SK-N-DZ (cell line): Measurements from ENCODE around the gene BIRC5.

Experiments
- DNase-seq: peaks from one replicate; pipeline ENCODE4 v3.0.0-alpha.2; 2015; ENCODE audit warnings: low spot score

The BIRC5 gene

GRCh38 chr17:78255029-78255656 lies 41.1 kb downstream of the BIRC5 start:
- no peak for DNase-seq

- peak; percentile 26 for DNase-seq
Measured at GRCh38 chr17:78255953-78256706, 42.1 kb downstream of the BIRC5 start.

- peak; percentile 63 for DNase-seq
Measured at GRCh38 chr17:78256707-78257591, 42.9 kb downstream of the BIRC5 start.

- DNase-seq = peak; percentile 58
Measured at GRCh38 chr17:78257810-78258322, 43.8 kb downstream of the BIRC5 start.

- peak; percentile 83 for DNase-seq
Measured at GRCh38 chr17:78258323-78259191, 44.5 kb downstream of the BIRC5 start.

GRCh38 chr17:78259192-78259554 lies 45.1 kb downstream of the BIRC5 start:
- no peak for DNase-seq

GRCh38 chr17:78263063-78263735 lies 49.1 kb downstream of the BIRC5 start:
- peak; percentile 72 for DNase-seq

GRCh38 chr17:78263736-78264340 lies 49.8 kb downstream of the BIRC5 start:
- no peak for DNase-seq

- DNase-seq = no peak
Measured at GRCh38 chr17:78264590-78264989, 50.5 kb downstream of the BIRC5 start.

- no peak for DNase-seq
Measured at GRCh38 chr17:78265121-78265520, 51.1 kb downstream of the BIRC5 start.

GRCh38 chr17:78266231-78266631 lies 52.2 kb downstream of the BIRC5 start:
- no peak for DNase-seq

GRCh38 chr17:78266771-78267170 lies 52.7 kb downstream of the BIRC5 start:
- no peak for DNase-seq

GRCh38 chr17:78267253-78268073 lies 53.4 kb downstream of the BIRC5 start:
- DNase-seq = no peak

GRCh38 chr17:78268191-78268874 lies 54.3 kb downstream of the BIRC5 start:
- DNase-seq = no peak

GRCh38 chr17:78268951-78269905 lies 55.2 kb downstream of the BIRC5 start:
- no peak for DNase-seq

GRCh38 chr17:78269955-78270381 lies 55.9 kb downstream of the BIRC5 start:
- DNase-seq = no peak

- DNase-seq = no peak
Measured at GRCh38 chr17:78271419-78272170, 57.5 kb downstream of the BIRC5 start.
